Muscle of leg (tissue), 11 donors: Measurements from ENCODE around the gene GRIK1. TPM values are rescaled to one million over a fixed set of nuclear protein-coding genes. Genes with fewer than 3 reads are reported as not detected.
A peak's percentile ranks its signal among the peaks of the same experiment; 100 is the strongest.

ENCODE experiments used
- DNase-seq: peaks from one replicate; pipeline ENCODE4 v3.0.0; 2013
- H3K27ac ChIP-seq: one replicate; pipeline ENCODE4 v1.5.1; 2013; ENCODE audit warnings: mild to moderate bottlenecking, low read length, control low read depth
- H3K27me3 ChIP-seq: one replicate; pipeline ENCODE4 v1.6.1; 2013; ENCODE audit warnings: low read length; ENCODE audit not compliant: control insufficient read depth, insufficient read depth
- H3K36me3 ChIP-seq: one replicate; pipeline ENCODE4 v1.6.1; 2013; ENCODE audit warnings: low read length; ENCODE audit not compliant: control insufficient read depth, insufficient read depth
- H3K4me1 ChIP-seq: one replicate; pipeline ENCODE4 v1.6.1; 2013; ENCODE audit warnings: low read length; ENCODE audit not compliant: control insufficient read depth, insufficient read depth
- H3K4me3 ChIP-seq: one replicate; pipeline ENCODE4 v1.5.1; 2013; ENCODE audit warnings: low read length, control low read depth
- H3K9me3 ChIP-seq: replicated peaks from 2 replicates; pipeline ENCODE4 v1.6.1; 2013; ENCODE audit warnings: low read depth, low read length; ENCODE audit not compliant: control insufficient read depth
- WGBS: methylation state at CpG from one replicate; pipeline ENCODE4 v1.1.5; 2013; ENCODE audit warnings: missing lambda C conversion rate; ENCODE audit not compliant: insufficient coverage; 5-methylcytosine and 5-hydroxymethylcytosine counted together
- polyA plus RNA-seq, 8 donors: library from polyadenylated mRNA; unstranded; fragments of 120-200 nt; gene quantifications; one replicate each; pipeline versions ENCODE4 v1.2.1 to v1.2.3, GENCODE V29; 2013; ENCODE audit warnings: inconsistent platforms in 1 of 8, low replicate concordance in 1 of 8; ENCODE audit not compliant: insufficient read length in 8 of 8, insufficient read depth in 1 of 8
- total RNA-seq: library from RNA; stranded (reverse); fragments of 120-200 nt; gene quantifications from one replicate; pipeline ENCODE4 v1.2.4, GENCODE V29; 2013

GRIK1 gene
- total and polyA plus RNA-seq, 9 donors: 0.25 to 2.1 (median 0.39) TPM

DNA sequence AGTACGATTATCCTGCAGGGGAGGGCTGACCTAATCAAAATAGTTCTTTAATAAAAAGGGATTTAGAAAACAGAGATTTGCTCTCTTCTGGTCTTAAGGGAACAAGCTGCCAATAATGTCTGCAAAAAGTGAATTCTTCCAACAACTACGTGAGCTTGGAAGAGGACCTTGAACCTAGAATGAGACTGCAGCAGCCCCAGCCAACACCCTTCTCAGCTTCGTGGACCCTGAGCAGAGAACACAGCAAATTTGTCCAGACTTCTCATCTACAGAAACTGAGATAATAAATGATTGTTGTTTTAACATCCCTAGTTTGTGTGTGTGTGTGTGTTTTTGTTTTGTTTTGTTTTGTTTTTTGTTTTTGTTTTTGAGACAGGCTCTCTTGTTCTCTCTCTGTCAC, 309.4 kb downstream of the GRIK1 start:
- no peaks in the 10 kb centered on the region for H3K36me3 ChIP-seq
- WGBS: no CpG with 5 or more reads among the region's 3 CpGs

GRCh38 chr21:29627905-29628304, 311.9 kb downstream of the GRIK1 start:
- H3K4me3 ChIP-seq: no peak overlapping the region
- no peaks in the 10 kb centered on the region for H3K9me3 ChIP-seq
- H3K27me3 ChIP-seq: no peaks in the 10 kb centered on the region
- no peak for DNase-seq
- no peak overlapping the region for H3K27ac ChIP-seq
- H3K4me1 ChIP-seq: no peaks in the 10 kb centered on the region
- no peaks in the 10 kb centered on the region for H3K36me3 ChIP-seq

More for the DNA sequence above, 309.4 kb downstream of the GRIK1 start:
- H3K9me3 ChIP-seq: no peaks in the 10 kb centered on the region
- DNase-seq: no peak
- H3K4me1 ChIP-seq: no peaks in the 10 kb centered on the region
- H3K27me3 ChIP-seq: no peaks in the 10 kb centered on the region
- no peak overlapping the region for H3K4me3 ChIP-seq
- no peak overlapping the region for H3K27ac ChIP-seq

DNA sequence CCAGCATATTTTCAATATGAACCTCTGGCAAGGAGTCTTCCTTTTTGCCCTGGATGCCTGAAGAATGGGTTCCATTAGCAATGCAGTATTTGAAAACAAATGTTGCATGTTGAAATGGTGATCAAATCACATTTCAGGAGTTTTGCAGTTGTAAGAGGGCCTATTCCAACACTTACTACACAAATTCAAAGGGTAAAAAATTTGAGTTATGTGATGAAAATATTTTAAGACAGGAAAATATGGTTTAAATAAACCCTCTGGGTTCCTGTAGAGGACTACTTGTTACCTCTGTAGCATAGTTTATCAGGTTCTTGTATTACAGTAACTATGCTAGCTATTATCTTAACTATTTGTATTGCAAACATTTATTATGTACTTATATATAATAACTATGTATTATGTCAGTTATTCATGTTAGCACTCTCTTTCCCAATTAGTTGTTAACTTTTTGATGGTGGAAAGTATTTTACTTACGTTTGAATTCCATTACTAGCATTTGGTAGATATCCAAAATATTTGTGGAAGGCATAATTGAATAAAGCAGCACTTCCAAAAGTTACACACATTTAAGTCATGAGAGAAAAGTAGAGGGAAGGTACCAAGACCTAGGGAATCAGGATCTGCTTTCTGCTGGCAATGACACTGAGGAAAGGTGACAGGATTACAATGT, 312.9 kb downstream of the GRIK1 start:
- no peaks in the 10 kb centered on the region for H3K36me3 ChIP-seq
- DNase-seq: no peak

GRCh38 chr21:29625990-29626389, 313.8 kb downstream of the GRIK1 start:
- no peaks in the 10 kb centered on the region for H3K4me1 ChIP-seq
- H3K36me3 ChIP-seq: no peaks in the 10 kb centered on the region
- no peak for DNase-seq
- no peaks in the 10 kb centered on the region for H3K9me3 ChIP-seq
- H3K27ac ChIP-seq: no peak overlapping the region
- WGBS: 100% methylated on average over 3 of the region's 3 CpGs
- H3K4me3 ChIP-seq: no peak overlapping the region
- H3K27me3 ChIP-seq: no peaks in the 10 kb centered on the region

More for the DNA sequence above, 312.9 kb downstream of the GRIK1 start:
- no peaks in the 10 kb centered on the region for H3K9me3 ChIP-seq
- WGBS: no CpG with 5 or more reads among the region's 1 CpG
- no peak overlapping the region for H3K4me3 ChIP-seq
- H3K27ac ChIP-seq: no peak overlapping the region
- H3K27me3 ChIP-seq: no peaks in the 10 kb centered on the region
- no peaks in the 10 kb centered on the region for H3K4me1 ChIP-seq

- no CpG with 5 or more reads among the region's 6 CpGs for whole genome bisulfite sequencing
- no peak for DNase-seq
These were observed 315.0 kb downstream of the GRIK1 start for GRCh38 chr21:29624776-29625175.

DNA sequence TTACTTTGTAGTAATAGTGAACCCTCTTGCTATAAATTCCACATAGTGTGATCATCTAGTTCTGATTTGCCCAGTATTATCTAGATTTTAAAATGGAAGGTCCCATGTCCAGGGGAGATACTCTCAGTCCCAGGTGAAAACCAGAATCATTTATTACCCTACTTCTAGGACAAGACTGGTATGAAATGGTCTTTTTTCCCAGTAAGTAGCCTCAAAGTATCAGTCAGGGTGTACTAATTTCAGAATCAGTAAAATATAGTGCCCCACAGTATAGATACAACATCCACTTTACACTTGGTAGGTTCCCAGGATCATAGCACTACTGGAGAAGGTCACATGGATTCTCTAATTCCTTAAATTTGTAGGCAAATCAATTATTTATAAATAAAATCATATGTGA, 318.3 kb downstream of the GRIK1 start:
- Histone ChIP-seq H3K4me1 (no peaks in the 10 kb centered on the region), H3K27me3 (no peaks in the 10 kb centered on the region), H3K27ac (no peak overlapping the region), H3K36me3 (no peaks in the 10 kb centered on the region), H3K9me3 (no peaks in the 10 kb centered on the region), H3K4me3 (no peak overlapping the region)
- no peak for DNase-seq

More at GRCh38 chr21:29624776-29625175, 315.0 kb downstream of the GRIK1 start:
- Histone ChIP-seq H3K36me3 (no peaks in the 10 kb centered on the region), H3K27me3 (no peaks in the 10 kb centered on the region), H3K27ac (no peak overlapping the region), H3K4me1 (no peaks in the 10 kb centered on the region), H3K4me3 (no peak overlapping the region), H3K9me3 (no peaks in the 10 kb centered on the region)

GRCh38 chr21:29616209-29616751, 323.5 kb downstream of the GRIK1 start:
- H3K27ac ChIP-seq: no peak overlapping the region
- H3K27me3 ChIP-seq: no peaks in the 10 kb centered on the region
- DNase-seq: no peak
- H3K4me3 ChIP-seq: no peak overlapping the region
- no peaks in the 10 kb centered on the region for H3K36me3 ChIP-seq
- H3K4me1 ChIP-seq: no peaks in the 10 kb centered on the region
- no peaks in the 10 kb centered on the region for H3K9me3 ChIP-seq
- WGBS: 33% methylated on average over 1 of the region's 6 CpGs

DNA sequence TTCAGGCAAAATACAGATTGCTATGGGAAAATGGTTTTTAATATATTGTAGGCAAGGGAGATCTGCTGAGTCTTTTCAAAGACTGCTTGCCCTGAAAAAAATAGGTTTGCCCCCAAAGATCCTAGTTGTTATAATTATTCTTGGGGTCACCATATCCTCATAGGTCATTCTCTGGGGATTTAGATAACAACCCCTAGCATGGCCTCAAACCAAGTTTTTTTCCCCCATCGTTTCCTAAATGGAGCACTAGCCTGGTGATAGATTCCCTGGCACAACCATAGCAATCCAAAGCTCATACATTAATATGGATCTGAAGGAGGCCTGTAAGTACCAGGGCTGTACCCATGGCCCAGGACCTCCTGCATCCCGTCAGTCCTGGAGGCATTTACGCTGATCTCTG, 325.9 kb downstream of the GRIK1 start:
- no peak overlapping the region for H3K4me3 ChIP-seq

GRCh38 chr21:29613021-29613420, 326.8 kb downstream of the GRIK1 start:
- no peaks in the 10 kb centered on the region for H3K4me1 ChIP-seq
- no peaks in the 10 kb centered on the region for H3K27me3 ChIP-seq
- H3K9me3 ChIP-seq: no peaks in the 10 kb centered on the region
- WGBS: no CpG with 5 or more reads among the region's 3 CpGs
- H3K36me3 ChIP-seq: no peaks in the 10 kb centered on the region
- no peak overlapping the region for H3K27ac ChIP-seq
- no peak for DNase-seq
- H3K4me3 ChIP-seq: no peak overlapping the region

More for the DNA sequence above, 325.9 kb downstream of the GRIK1 start:
- no peaks in the 10 kb centered on the region for H3K9me3 ChIP-seq
- no CpG with 5 or more reads among the region's 3 CpGs for WGBS
- H3K36me3 ChIP-seq: no peaks in the 10 kb centered on the region
- no peak for DNase-seq
- no peaks in the 10 kb centered on the region for H3K4me1 ChIP-seq
- no peaks in the 10 kb centered on the region for H3K27me3 ChIP-seq
- no peak overlapping the region for H3K27ac ChIP-seq

DNA sequence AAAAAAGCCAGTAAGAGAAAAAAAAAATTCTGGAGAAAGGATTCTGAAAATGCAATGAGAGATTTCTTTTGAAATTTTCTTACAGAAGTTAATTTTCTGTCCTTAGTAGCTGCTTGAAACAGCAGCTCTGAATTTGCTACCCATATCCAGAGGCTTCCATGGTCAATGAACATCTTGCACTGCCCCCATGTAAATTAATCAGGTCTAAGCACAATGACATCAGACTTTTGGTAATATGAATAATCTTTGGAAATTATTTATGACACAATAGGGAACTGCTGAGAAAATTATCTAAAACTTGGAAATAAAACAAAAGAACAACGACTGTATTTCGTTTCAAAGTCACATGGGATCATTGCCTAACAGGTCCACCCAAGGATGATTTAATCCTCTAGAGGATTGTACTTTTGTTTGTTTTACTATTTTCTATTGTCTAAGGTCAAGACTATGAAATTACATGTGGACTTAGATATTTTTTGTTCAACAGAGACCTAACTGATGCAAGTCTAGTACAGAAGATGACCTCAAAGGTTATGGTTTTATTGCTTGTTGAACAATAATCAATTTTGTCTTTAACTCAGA, 328.9 kb downstream of the GRIK1 start:
- H3K27me3 ChIP-seq: no peaks in the 10 kb centered on the region
- no CpG with 5 or more reads among the region's 2 CpGs for WGBS
- peak; percentile 54 for DNase-seq
- no peaks in the 10 kb centered on the region for H3K4me1 ChIP-seq
- H3K27ac ChIP-seq: no peak overlapping the region
- H3K9me3 ChIP-seq: no peaks in the 10 kb centered on the region
- H3K4me3 ChIP-seq: no peak overlapping the region
- H3K36me3 ChIP-seq: no peaks in the 10 kb centered on the region
